Panc1 (cell line): ENCODE data around the gene LYRM4. TPM values are rescaled to one million over a fixed set of nuclear protein-coding genes. Genes with fewer than 3 reads are reported as not detected.

Experiments
- ATAC-seq: fragments of 200-7000 bp; cut with Tn5 transposase; 2 replicates; pipeline ENCODE4 v1.9.1; 2020; ENCODE audit warnings: mild to moderate bottlenecking, moderate library complexity
- BruUV-seq: library from RNA; stranded (reverse); fragments of 400-500 nt; replicated peaks from 2 replicates; lab custom pipeline; 2021; lab: Mats Ljungman, UMichigan
- CTCF ChIA-PET: fragments of 300-600 bp; sonication (Branson Sonifier 250); formaldehyde crosslinking; loops from one replicate; lab custom pipeline; 2022; ENCODE audit warnings: antibody characterized with exemption; lab: Charles Lee
- POLR2A ChIA-PET: fragments of 300-600 bp; sonication (Branson Sonifier 250); formaldehyde crosslinking; loops from one replicate; lab custom pipeline; 2022; ENCODE audit warnings: antibody characterized with exemption; lab: Charles Lee
- DNase-seq: peaks from one replicate; pipeline ENCODE4 v3.0.0-alpha.2; 2010; ENCODE audit warnings: low read depth, low spot score
- H3K27ac ChIP-seq: 2 replicates; pipeline ENCODE4 v1.5.1; 2011; ENCODE audit warnings: mild to moderate bottlenecking, low read length, inconsistent platforms
- H3K27me3 ChIP-seq: fragments of 200-500 bp; sonication (Bioruptor generic); 2 replicates; pipeline ENCODE4 v1.6.0; 2014; ENCODE audit warnings: low read length, inconsistent platforms; ENCODE audit not compliant: control insufficient read depth, insufficient read depth
- H3K36me3 ChIP-seq: fragments of 200-500 bp; sonication (Bioruptor generic); 2 replicates; pipeline ENCODE4 v1.5.1; 2014; ENCODE audit warnings: inconsistent platforms, mild to moderate bottlenecking, low read length, moderate library complexity; ENCODE audit not compliant: control insufficient read depth, insufficient read depth
- H3K4me1 ChIP-seq: 2 replicates; pipeline ENCODE4 v1.5.1; 2011; ENCODE audit warnings: inconsistent platforms, mild to moderate bottlenecking, low read length, moderate library complexity; ENCODE audit not compliant: control insufficient read depth, insufficient read depth
- H3K4me3 ChIP-seq, 2 experiments: 2 replicates each; pipeline ENCODE4 v1.5.1; 2011 to 2012; ENCODE audit warnings: low read depth in 2 of 2, low read length in 2 of 2, mild to moderate bottlenecking in 2 of 2, inconsistent platforms in 1 of 2, moderate library complexity in 1 of 2
- H3K9me3 ChIP-seq: fragments of 200-500 bp; sonication (Bioruptor generic); 2 replicates; pipeline ENCODE4 v1.5.1; 2014; ENCODE audit warnings: low read depth, mild to moderate bottlenecking, inconsistent platforms, low read length, moderate library complexity; ENCODE audit not compliant: control insufficient read depth, insufficient read depth
- POLR2AphosphoS5 ChIP-seq: IDR thresholded peaks from 2 replicates; pipeline ENCODE4 v1.6.1; 2012; ENCODE audit warnings: mild to moderate bottlenecking, low read depth, low read length, moderate library complexity
- SIN3A ChIP-seq: IDR thresholded peaks from 2 replicates; pipeline ENCODE4 v1.6.1; 2012; ENCODE audit warnings: low read depth, mild to moderate bottlenecking, low read length, moderate library complexity, borderline replicate concordance; ENCODE audit not compliant: insufficient read depth
- TCF7L2 ChIP-seq: IDR thresholded peaks from 2 replicates; pipeline ENCODE4 v1.6.1; 2011; ENCODE audit warnings: mild to moderate bottlenecking, low read depth, low read length, inconsistent platforms
- in situ Hi-C: cut with HindIII; loops from 2 replicates; pipeline ENCODE4 v1.10.0; 2016; ENCODE audit warnings: low sequenced_read_pairs, low pct_unique_long_range_greater_than_20kb
- intact Hi-C: fragments of 100-400 bp; cut with micrococcal nuclease; formaldehyde crosslinking; loops from one replicate; pipeline ENCODE4 v1.10.0; 2022; ENCODE audit not compliant: unreplicated experiment
- total RNA-seq: library from RNA; stranded (reverse); gene quantifications from one replicate; pipeline ENCODE4 v1.2.1, GENCODE V29; 2021; ENCODE audit not compliant: unreplicated experiment
- TF ChIP-seq, protein P1 (sequence below), 2 experiments: IDR thresholded peaks; 2 replicates each; pipeline ENCODE4 v1.6.1; 2011 to 2012; ENCODE audit warnings: low read depth in 2 of 2, control low read depth in 1 of 2, low read length in 1 of 2, mild to moderate bottlenecking in 1 of 2, moderate library complexity in 1 of 2; ENCODE audit not compliant: insufficient read depth in 1 of 2
- TF ChIP-seq, protein P2 (sequence below): fragments of 450-650 bp; IDR thresholded peaks from 2 replicates; pipeline ENCODE4 v1.5.1; 2017; ENCODE audit warnings: mild to moderate bottlenecking

Gene LYRM4
- total RNA-seq, 1 experiment from 2014 or later = 27.4 TPM

DNA sequence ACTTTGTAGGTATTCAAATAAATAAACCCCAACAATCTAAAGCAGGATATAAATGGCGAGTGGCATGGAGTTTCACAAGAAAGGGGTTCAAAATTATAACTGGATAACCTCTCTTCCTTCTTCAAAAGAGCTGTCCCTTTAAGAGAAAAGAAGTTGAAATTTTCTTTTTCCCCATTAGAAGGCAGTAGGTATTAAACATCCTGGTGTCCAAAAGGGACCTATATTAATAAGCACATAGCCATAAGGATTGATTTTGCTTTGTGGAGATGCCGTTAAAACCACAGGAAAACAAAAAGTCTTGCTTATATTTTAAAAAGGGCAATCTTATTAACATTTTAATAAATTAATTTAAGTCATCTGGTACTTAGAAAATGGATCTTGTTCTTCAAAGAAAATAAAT lies 76.5 kb downstream of the LYRM4 start:
- no peaks in the 10 kb centered on the region for H3K27me3 ChIP-seq
- intact Hi-C loops = no loop called here
- ATAC-seq = no peak
- ChIA-PET POLR2A (no interaction called here), CTCF (interaction anchor here (0.6 kb wide), 1 partner anchor 39 kb away, joined by 3 read pairs; no protein-coding TSS in a partner anchor)
- no peak overlapping the region for H3K27ac ChIP-seq
- in situ Hi-C loops = no loop called here
- no peaks in the 10 kb centered on the region for H3K9me3 ChIP-seq
- TF ChIP-seq SIN3A (no peak), TCF7L2 (no peak), POLR2AphosphoS5 (no peak)
- TF ChIP-seq, protein P1, sequence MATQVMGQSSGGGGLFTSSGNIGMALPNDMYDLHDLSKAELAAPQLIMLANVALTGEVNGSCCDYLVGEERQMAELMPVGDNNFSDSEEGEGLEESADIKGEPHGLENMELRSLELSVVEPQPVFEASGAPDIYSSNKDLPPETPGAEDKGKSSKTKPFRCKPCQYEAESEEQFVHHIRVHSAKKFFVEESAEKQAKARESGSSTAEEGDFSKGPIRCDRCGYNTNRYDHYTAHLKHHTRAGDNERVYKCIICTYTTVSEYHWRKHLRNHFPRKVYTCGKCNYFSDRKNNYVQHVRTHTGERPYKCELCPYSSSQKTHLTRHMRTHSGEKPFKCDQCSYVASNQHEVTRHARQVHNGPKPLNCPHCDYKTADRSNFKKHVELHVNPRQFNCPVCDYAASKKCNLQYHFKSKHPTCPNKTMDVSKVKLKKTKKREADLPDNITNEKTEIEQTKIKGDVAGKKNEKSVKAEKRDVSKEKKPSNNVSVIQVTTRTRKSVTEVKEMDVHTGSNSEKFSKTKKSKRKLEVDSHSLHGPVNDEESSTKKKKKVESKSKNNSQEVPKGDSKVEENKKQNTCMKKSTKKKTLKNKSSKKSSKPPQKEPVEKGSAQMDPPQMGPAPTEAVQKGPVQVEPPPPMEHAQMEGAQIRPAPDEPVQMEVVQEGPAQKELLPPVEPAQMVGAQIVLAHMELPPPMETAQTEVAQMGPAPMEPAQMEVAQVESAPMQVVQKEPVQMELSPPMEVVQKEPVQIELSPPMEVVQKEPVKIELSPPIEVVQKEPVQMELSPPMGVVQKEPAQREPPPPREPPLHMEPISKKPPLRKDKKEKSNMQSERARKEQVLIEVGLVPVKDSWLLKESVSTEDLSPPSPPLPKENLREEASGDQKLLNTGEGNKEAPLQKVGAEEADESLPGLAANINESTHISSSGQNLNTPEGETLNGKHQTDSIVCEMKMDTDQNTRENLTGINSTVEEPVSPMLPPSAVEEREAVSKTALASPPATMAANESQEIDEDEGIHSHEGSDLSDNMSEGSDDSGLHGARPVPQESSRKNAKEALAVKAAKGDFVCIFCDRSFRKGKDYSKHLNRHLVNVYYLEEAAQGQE (IDR thresholded peaks at IDR 0.05; ENCODE audit: insufficient read depth in 1 of 2, low read depth in 2 of 2, low read length in 1 of 2) = no peak
- TF ChIP-seq, protein P2, sequence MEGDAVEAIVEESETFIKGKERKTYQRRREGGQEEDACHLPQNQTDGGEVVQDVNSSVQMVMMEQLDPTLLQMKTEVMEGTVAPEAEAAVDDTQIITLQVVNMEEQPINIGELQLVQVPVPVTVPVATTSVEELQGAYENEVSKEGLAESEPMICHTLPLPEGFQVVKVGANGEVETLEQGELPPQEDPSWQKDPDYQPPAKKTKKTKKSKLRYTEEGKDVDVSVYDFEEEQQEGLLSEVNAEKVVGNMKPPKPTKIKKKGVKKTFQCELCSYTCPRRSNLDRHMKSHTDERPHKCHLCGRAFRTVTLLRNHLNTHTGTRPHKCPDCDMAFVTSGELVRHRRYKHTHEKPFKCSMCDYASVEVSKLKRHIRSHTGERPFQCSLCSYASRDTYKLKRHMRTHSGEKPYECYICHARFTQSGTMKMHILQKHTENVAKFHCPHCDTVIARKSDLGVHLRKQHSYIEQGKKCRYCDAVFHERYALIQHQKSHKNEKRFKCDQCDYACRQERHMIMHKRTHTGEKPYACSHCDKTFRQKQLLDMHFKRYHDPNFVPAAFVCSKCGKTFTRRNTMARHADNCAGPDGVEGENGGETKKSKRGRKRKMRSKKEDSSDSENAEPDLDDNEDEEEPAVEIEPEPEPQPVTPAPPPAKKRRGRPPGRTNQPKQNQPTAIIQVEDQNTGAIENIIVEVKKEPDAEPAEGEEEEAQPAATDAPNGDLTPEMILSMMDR = no peak
- DNase-seq = no peak
- no TSS peak for BruUV-seq
- H3K4me3 ChIP-seq = no peak overlapping the region
- H3K36me3 ChIP-seq = no peaks in the 10 kb centered on the region
- no peaks in the 10 kb centered on the region for H3K4me1 ChIP-seq

DNA sequence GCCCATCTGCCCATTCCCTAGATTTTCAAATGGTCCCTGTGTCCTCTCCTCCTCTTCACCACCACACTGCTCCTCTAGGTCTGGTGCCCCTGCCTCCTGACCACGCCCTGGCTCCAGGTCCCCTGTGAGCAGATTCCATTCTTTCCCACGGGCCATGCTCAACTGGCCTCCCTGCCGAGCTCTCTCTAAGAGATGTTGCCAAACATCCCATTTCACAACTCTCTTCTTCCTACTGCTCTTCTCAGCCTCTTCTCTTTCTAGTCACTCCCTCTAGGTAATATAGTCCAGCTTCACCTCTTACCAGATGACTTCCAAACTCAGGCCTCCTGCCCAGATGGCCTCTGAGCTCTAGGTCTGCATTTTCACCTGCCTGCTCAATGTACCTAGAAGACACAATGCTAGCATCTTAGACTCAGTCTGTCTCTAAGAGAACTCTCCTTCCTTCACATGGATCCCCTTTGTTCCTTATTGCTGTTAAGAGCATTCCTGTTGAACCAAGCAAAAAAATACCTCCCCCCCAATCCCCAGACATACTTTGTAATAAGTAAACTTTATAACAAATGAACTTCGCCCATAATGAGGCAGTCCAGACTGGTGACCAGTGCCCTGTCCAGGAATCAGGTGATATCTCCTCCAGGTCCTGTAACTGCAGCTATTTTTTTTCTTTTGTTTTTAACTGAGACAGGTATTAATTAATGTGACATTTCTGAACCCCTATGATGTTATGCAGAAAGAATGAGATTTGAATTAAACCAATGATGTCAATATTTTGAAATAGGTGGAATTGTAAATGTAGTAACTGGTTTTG lies 79.0 kb downstream of the LYRM4 start:
- no peak for DNase-seq
- H3K4me1 ChIP-seq = no peaks in the 10 kb centered on the region
- intact Hi-C loops (no loop called here), in situ Hi-C loops (no loop called here)
- no peaks in the 10 kb centered on the region for H3K36me3 ChIP-seq
- H3K4me3 ChIP-seq = no peak overlapping the region
- no peaks in the 10 kb centered on the region for H3K9me3 ChIP-seq
- ChIA-PET CTCF (no interaction called here), POLR2A (no interaction called here)
- H3K27me3 ChIP-seq = no peaks in the 10 kb centered on the region
- TF ChIP-seq POLR2AphosphoS5 = no peak
- TF ChIP-seq, protein P2 = no peak
- TF ChIP-seq, protein P1 (IDR thresholded peaks at IDR 0.05; ENCODE audit: insufficient read depth in 1 of 2, low read depth in 2 of 2, low read length in 1 of 2) = no peak
- no peak for TF ChIP-seq SIN3A
- no peak for TF ChIP-seq TCF7L2
- no peak overlapping the region for H3K27ac ChIP-seq
- no peak for ATAC-seq
- BruUV-seq = no TSS peak
